VCaP (cell line): ENCODE data around the gene ADAM10.

Experiments used
- H3K27ac ChIP-seq: fragments of 450-650 bp; 2 replicates; pipeline ENCODE4 v1.5.1; 2017
- CTCF ChIP-seq: fragments of 450-650 bp; conservative IDR thresholded peaks from 2 replicates; pipeline ENCODE4 v1.5.1; 2017; ENCODE audit warnings: mild to moderate bottlenecking, moderate library complexity

ADAM10 gene

GRCh38 chr15:58574631-58575030 lies 174.9 kb downstream of the ADAM10 start:
- peak overlapping the region; percentile 96 for H3K27ac ChIP-seq
- TF ChIP-seq CTCF = no peak

GRCh38 chr15:58573270-58573669 lies 176.2 kb downstream of the ADAM10 start:
- TF ChIP-seq CTCF = no peak
- peak overlapping the region; percentile 96 for H3K27ac ChIP-seq

GRCh38 chr15:58572521-58572920 lies 177.0 kb downstream of the ADAM10 start:
- peak overlapping the region; percentile 96; the same call in 1 of the 2 replicates for H3K27ac ChIP-seq

GRCh38 chr15:58571491-58571890 lies 178.0 kb downstream of the ADAM10 start:
- no peak for TF ChIP-seq CTCF
- no peak overlapping the region; the same call in 1 of the 2 replicates for H3K27ac ChIP-seq

More at GRCh38 chr15:58572521-58572920, 177.0 kb downstream of the ADAM10 start:
- no peak for TF ChIP-seq CTCF

GRCh38 chr15:58569455-58569854 lies 180.1 kb downstream of the ADAM10 start:
- no peak for TF ChIP-seq CTCF
- no peak overlapping the region for H3K27ac ChIP-seq

GRCh38 chr15:58568157-58568571 lies 181.3 kb downstream of the ADAM10 start:
- TF ChIP-seq CTCF = no peak
- peak overlapping the region; percentile 45 for H3K27ac ChIP-seq

- H3K27ac ChIP-seq = no peak overlapping the region
- no peak for TF ChIP-seq CTCF
These were observed 183.5 kb downstream of the ADAM10 start for GRCh38 chr15:58566029-58566428.
